ENCODE measurements around the gene THEMIS. TPM values are rescaled to one million over a fixed set of nuclear protein-coding genes. Genes with fewer than 3 reads are reported as not detected.

THEMIS gene
- total RNA-seq, 4 donors from 2014 or later, result 1.1 to 6.0 (median 3.9) TPM

- TF ChIP-seq POLR2A (IDR thresholded peaks at IDR 0.05) (no peak), POLR2AphosphoS5 (IDR thresholded peaks at IDR 0.05) (no peak), EP300 (IDR thresholded peaks at IDR 0.05; ENCODE audit: low read depth) (no peak)
- TF ChIP-seq, protein P1, sequence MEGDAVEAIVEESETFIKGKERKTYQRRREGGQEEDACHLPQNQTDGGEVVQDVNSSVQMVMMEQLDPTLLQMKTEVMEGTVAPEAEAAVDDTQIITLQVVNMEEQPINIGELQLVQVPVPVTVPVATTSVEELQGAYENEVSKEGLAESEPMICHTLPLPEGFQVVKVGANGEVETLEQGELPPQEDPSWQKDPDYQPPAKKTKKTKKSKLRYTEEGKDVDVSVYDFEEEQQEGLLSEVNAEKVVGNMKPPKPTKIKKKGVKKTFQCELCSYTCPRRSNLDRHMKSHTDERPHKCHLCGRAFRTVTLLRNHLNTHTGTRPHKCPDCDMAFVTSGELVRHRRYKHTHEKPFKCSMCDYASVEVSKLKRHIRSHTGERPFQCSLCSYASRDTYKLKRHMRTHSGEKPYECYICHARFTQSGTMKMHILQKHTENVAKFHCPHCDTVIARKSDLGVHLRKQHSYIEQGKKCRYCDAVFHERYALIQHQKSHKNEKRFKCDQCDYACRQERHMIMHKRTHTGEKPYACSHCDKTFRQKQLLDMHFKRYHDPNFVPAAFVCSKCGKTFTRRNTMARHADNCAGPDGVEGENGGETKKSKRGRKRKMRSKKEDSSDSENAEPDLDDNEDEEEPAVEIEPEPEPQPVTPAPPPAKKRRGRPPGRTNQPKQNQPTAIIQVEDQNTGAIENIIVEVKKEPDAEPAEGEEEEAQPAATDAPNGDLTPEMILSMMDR (IDR thresholded peaks at IDR 0.05), result no peak
- Histone ChIP-seq H3K27me3 (no peaks in the 10 kb centered on the region), H3K4me3 (no peak overlapping the region), H3K9me3 (no peaks in the 10 kb centered on the region), H3K27ac (no peak overlapping the region), H3K36me3 (no peaks in the 10 kb centered on the region), H3K4me1 (peaks cover 0 to 2% (median 0%) of the 10 kb centered on the region in 4 donors)
- DNase-seq, result no peak
- 70 to 83% methylated on average over 2 of the region's 2 CpGs for WGBS, 2 donors (ENCODE audit: low coverage in 1 of 2)
- in situ Hi-C loops (cut with MboI; ENCODE audit: low pct_ligation_motif_present in 1 of 4, low pct_unique_long_range_greater_than_20kb in 1 of 4, low sequenced_read_pairs in 3 of 4), result no loop called here
- intact Hi-C loops (cut with DNase I; ENCODE audit: low total_unique reads), result no loop called here
Observed at GRCh38 chr6:127859956-127860355, 40.9 kb downstream of the THEMIS start.

DNA sequence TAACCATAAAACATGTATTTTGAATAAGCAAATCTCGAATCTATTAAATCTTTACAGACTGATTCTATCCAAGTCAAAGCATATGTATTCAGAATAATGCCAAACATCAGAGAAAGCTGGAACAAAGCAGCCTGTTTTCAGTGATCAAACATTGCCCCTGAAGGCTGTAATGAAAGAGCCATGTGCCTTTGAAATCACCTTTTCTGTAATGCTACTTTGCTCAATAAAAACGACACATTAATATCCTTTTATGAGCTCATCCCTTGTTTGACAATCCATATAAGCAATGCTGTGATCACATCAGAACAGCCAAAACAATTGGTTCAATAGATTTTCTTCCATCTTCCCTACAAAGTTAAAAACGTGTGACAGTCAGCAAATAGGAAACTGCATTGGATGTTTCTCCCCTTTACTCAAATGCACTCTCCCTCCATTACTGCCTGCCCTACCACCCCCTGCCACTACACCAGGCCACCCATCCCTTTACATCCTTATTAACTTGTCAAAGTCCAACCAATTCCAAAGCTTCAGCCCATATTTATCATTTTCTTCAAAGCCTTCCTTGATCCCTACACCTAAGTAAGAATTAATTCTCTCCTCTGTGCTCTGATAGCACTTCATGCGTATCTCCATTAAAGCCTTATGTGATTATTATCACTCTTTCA lies 42.0 kb downstream of the THEMIS start:
- no peak overlapping the region for H3K27ac ChIP-seq
- H3K36me3 ChIP-seq, result no peaks in the 10 kb centered on the region
- no peaks in the 10 kb centered on the region for H3K27me3 ChIP-seq
- H3K4me1 ChIP-seq, result no peaks in the 10 kb centered on the region
- 64 to 80% methylated on average over 4 of the region's 4 CpGs for WGBS, 2 donors (ENCODE audit: low coverage in 1 of 2)
- in situ Hi-C loops (cut with MboI; ENCODE audit: low pct_ligation_motif_present in 1 of 4, low pct_unique_long_range_greater_than_20kb in 1 of 4, low sequenced_read_pairs in 3 of 4) (no loop called here), intact Hi-C loops (cut with DNase I; ENCODE audit: low total_unique reads) (no loop called here)
- H3K9me3 ChIP-seq, result no peaks in the 10 kb centered on the region
- no peak for DNase-seq
- H3K4me3 ChIP-seq, result no peak overlapping the region
- TF ChIP-seq POLR2A (IDR thresholded peaks at IDR 0.05) (no peak), POLR2AphosphoS5 (IDR thresholded peaks at IDR 0.05) (no peak), EP300 (IDR thresholded peaks at IDR 0.05; ENCODE audit: low read depth) (no peak)
- TF ChIP-seq, protein P1 (IDR thresholded peaks at IDR 0.05), result no peak

- H3K27me3 ChIP-seq, result no peaks in the 10 kb centered on the region
- in situ Hi-C loops (cut with MboI; ENCODE audit: low pct_ligation_motif_present in 1 of 4, low pct_unique_long_range_greater_than_20kb in 1 of 4, low sequenced_read_pairs in 3 of 4), result no loop called here
- intact Hi-C loops (cut with DNase I; ENCODE audit: low total_unique reads), result no loop called here
- no peak for TF ChIP-seq POLR2A (IDR thresholded peaks at IDR 0.05)
- no peak overlapping the region for H3K4me3 ChIP-seq
- H3K27ac ChIP-seq, result no peak overlapping the region
- no peaks in the 10 kb centered on the region for H3K9me3 ChIP-seq
- 50 to 78% methylated on average over 1 of the region's 1 CpG for WGBS, 2 donors (ENCODE audit: low coverage in 1 of 2)
- no peaks in the 10 kb centered on the region for H3K4me1 ChIP-seq
- DNase-seq, result no peak
- H3K36me3 ChIP-seq, result no peaks in the 10 kb centered on the region
Observed at GRCh38 chr6:127857051-127857637, 43.7 kb downstream of the THEMIS start.

- no peaks in the 10 kb centered on the region for H3K36me3 ChIP-seq
- no peak overlapping the region for H3K27ac ChIP-seq
- no peak overlapping the region for H3K4me3 ChIP-seq
- H3K27me3 ChIP-seq, result no peaks in the 10 kb centered on the region
- in situ Hi-C loops (cut with MboI; ENCODE audit: low pct_ligation_motif_present in 1 of 4, low pct_unique_long_range_greater_than_20kb in 1 of 4, low sequenced_read_pairs in 3 of 4) (no loop called here), intact Hi-C loops (cut with DNase I; ENCODE audit: low total_unique reads) (loop anchor here (2.0 kb wide), 1 partner anchor 19 kb away; no protein-coding TSS in a partner anchor)
- no peaks in the 10 kb centered on the region for H3K4me1 ChIP-seq
- TF ChIP-seq, protein P1 (IDR thresholded peaks at IDR 0.05), result peak in 4 of 5 experiments; percentile 22 to 33 (median 24)
- TF ChIP-seq POLR2AphosphoS5 (IDR thresholded peaks at IDR 0.05) (no peak), EP300 (IDR thresholded peaks at IDR 0.05; ENCODE audit: low read depth) (no peak), POLR2A (IDR thresholded peaks at IDR 0.05) (no peak)
- no peaks in the 10 kb centered on the region for H3K9me3 ChIP-seq
- no peak for DNase-seq
- WGBS, 2 donors (ENCODE audit: low coverage in 1 of 2), result 22 to 32% methylated on average over 4 of the region's 4 CpGs
Observed at GRCh38 chr6:127855542-127856159, 45.2 kb downstream of the THEMIS start.
